HUES48 (cell line): ENCODE measurements around the gene FYB2.

Source experiments
- H3K27ac ChIP-seq: one replicate; pipeline ENCODE4 v1.7.0; 2013; ENCODE audit warnings: low read depth, low read length, inconsistent platforms
- H3K27me3 ChIP-seq: 2 replicates; pipeline ENCODE4 v1.6.1; 2013; ENCODE audit warnings: mild to moderate bottlenecking, low read length; ENCODE audit not compliant: control insufficient read depth, insufficient read depth
- H3K36me3 ChIP-seq: 2 replicates; pipeline ENCODE4 v1.6.1; 2013; ENCODE audit warnings: low read length; ENCODE audit not compliant: control insufficient read depth, insufficient read depth
- H3K4me1 ChIP-seq: 2 replicates; pipeline ENCODE4 v1.6.1; 2013; ENCODE audit warnings: mild to moderate bottlenecking, low read length; ENCODE audit not compliant: control insufficient read depth, insufficient read depth
- H3K4me3 ChIP-seq: 2 replicates; pipeline ENCODE4 v1.5.1; 2013; ENCODE audit warnings: mild to moderate bottlenecking, low read depth, low read length
- H3K9ac ChIP-seq: 2 replicates; pipeline ENCODE4 v1.6.1; 2013; ENCODE audit warnings: mild to moderate bottlenecking, low read depth, low read length, moderate library complexity
- H3K9me3 ChIP-seq: 2 replicates; pipeline ENCODE4 v1.6.1; 2013; ENCODE audit warnings: low read length; ENCODE audit not compliant: control insufficient read depth, insufficient read depth

The FYB2 gene

DNA sequence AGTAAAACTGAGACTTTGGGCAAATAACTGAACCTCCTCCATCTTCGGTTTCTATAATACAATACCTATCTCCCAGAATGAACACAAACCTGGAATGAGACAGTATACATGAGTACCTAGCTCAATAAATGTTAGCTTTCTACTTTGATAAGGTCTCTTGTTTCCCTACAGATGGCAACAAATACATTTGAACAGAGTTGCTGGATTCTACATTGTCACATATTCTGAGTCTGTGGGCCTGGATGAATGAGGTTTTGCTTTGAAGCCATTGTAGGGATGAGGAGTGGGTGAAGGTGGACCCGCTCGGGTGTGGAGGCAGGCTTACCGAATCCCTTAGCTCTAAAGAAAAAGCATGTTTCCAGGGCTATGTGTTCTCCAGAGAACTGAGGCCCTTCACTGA is 13.9 kb upstream of the FYB2 start:
- Histone ChIP-seq H3K27me3 (no peaks in the 10 kb centered on the region), H3K9ac (no peak overlapping the region), H3K27ac (no peak overlapping the region), H3K36me3 (no peaks in the 10 kb centered on the region), H3K4me3 (no peak overlapping the region), H3K9me3 (no peaks in the 10 kb centered on the region), H3K4me1 (no peaks in the 10 kb centered on the region)

DNA sequence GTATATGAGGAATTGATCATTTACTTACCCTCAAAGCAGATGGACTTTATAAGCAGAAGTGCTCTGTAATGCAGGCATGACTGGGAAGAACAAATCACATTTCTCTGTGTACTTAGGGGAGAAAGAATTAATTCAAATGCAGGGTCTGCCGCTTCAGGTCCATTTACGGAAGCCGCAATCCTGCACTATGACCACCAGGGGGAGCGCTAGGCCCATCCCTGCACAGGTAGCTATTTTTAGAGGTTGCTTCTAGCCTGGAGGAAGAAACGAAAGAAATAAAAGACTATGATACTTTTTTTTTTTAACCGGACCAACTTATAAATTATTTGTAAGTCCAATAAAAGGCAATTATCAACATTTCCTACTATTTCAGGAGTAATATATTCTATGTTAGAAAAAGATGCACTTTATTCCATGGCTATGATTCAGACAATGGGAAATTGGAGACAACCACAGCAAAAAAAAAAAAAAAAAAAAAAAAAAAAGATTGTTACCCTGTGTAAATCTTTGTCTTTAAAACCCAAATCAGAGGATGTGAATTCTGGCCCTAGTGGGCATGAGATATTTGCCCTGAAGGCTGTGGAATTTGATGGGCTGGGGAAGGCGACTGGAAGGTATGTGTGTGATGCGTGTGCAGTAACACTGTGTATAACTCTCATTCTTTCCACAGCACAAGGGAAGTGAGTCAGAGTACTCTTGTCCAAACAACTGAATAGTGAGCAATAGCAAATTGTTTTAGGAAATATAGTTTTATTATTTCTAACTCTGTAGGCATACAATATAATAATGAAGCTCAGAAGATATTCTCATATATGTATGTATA is 12.9 kb upstream of the FYB2 start:
- Histone ChIP-seq H3K36me3 (no peaks in the 10 kb centered on the region), H3K27me3 (no peaks in the 10 kb centered on the region), H3K4me1 (no peaks in the 10 kb centered on the region), H3K27ac (no peak overlapping the region), H3K4me3 (no peak overlapping the region), H3K9ac (no peak overlapping the region), H3K9me3 (no peaks in the 10 kb centered on the region)

DNA sequence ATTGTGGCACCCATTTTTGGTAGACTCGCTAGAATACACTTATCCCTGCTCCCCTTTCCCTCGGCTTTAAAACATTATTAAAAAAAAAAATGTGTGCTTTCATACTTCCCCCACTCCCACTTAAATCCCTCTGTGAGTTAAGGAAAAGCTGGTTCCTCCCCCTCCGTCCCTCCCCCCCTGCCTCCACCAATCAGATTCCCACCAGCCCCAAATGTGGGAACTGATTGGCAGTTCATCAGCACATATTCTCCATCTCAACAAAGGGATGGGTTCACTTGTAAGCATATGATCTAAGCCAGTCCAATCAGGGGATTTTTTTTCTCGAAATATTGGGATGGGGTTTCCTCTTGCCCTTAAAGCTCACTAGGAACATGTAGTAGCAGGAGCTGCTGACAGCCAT is 10.8 kb upstream of the FYB2 start:
- Histone ChIP-seq H3K9ac (no peak overlapping the region), H3K27ac (no peak overlapping the region), H3K9me3 (no peaks in the 10 kb centered on the region), H3K27me3 (no peaks in the 10 kb centered on the region), H3K36me3 (no peaks in the 10 kb centered on the region), H3K4me1 (no peaks in the 10 kb centered on the region), H3K4me3 (no peak overlapping the region)

DNA sequence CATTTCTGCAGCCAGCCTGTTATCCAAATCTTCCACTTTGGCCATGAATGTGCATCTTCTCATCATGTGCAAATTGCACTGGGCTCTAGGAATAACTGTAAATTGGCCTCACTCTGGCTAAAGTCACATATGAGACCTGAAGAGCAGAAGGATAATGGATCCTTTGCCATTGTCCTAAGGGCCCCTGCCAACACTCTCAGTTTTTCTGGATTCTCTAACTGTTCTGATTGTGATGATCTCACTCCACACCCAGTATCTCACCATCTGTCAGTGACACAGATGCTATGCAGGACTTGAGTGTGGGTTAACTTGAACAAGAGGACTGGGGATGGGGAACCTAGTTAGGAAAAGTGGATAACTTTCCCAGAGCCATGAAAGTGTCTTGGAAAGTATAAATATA is 8.5 kb upstream of the FYB2 start:
- no peaks in the 10 kb centered on the region for H3K9me3 ChIP-seq
- no peaks in the 10 kb centered on the region for H3K4me1 ChIP-seq
- no peak overlapping the region for H3K27ac ChIP-seq
- H3K27me3 ChIP-seq = no peaks in the 10 kb centered on the region
- H3K36me3 ChIP-seq = no peaks in the 10 kb centered on the region
- no peak overlapping the region for H3K4me3 ChIP-seq
- H3K9ac ChIP-seq = no peak overlapping the region

DNA sequence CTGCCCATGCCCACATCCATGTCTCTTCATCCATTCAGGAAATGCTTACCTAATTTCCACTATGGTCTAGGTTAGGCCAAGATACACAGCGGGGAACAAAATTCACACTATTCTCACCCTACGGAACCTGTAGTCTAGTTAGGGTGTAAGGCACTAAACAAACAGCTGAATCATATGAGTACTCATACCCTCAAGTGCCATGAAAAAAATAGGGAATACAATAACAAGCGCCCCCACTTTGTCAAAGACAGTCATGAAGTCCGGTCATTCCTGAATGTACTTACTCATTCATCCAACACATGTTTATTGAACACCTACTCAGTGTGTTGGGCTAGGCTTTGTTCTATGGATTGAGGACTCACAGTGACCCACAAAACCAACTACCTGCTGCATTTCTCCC is 6.2 kb upstream of the FYB2 start:
- Histone ChIP-seq H3K4me1 (peaks cover 5% of the 10 kb centered on the region), H3K27me3 (no peaks in the 10 kb centered on the region), H3K36me3 (no peaks in the 10 kb centered on the region), H3K9ac (no peak overlapping the region), H3K4me3 (no peak overlapping the region), H3K27ac (no peak overlapping the region), H3K9me3 (no peaks in the 10 kb centered on the region)

DNA sequence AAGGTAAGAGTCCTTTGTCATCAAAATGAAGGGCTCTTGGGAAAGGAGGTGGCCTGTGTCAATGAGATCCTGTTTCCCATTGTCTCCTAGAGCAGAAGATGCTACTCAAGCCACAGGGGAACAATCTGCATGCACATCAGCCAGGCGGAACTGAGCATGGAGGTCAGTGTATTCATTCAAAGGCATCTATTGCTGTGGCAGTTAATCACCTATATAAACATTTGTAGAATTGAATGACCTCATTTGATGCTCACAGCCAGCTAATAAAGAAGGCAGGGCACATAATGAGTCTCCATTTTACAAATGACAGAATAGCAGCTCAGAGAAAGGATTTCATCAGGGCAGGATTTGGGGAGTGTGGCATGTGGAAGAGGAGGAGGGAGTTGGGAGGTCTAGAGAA is 5.7 kb upstream of the FYB2 start:
- no peak overlapping the region for H3K27ac ChIP-seq
- no peak overlapping the region for H3K4me3 ChIP-seq
- H3K36me3 ChIP-seq = no peaks in the 10 kb centered on the region
- H3K27me3 ChIP-seq = no peaks in the 10 kb centered on the region
- H3K9ac ChIP-seq = no peak overlapping the region
- peaks cover 9% of the 10 kb centered on the region for H3K4me1 ChIP-seq
- no peaks in the 10 kb centered on the region for H3K9me3 ChIP-seq

DNA sequence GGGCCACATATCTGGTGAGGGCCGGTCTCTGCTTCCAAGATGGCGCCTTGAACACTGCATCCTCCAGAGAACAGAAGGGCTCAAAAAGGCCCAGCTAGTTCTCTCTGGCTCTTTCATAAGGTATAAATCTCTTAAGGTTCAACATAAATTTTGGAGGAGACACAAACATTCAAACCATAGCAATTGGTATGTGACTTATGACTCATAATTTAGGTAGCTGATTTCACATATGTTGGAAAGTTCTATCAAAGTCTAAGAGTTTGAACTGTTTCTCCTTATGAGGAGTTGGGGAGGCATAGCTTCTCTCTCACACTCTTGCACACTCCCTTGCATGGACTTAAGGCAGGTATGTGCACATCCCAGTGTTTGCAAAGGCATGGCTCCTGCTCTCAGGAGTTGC is 5.1 kb upstream of the FYB2 start:
- Histone ChIP-seq H3K4me3 (no peak overlapping the region), H3K27ac (no peak overlapping the region), H3K4me1 (peaks cover 14% of the 10 kb centered on the region), H3K27me3 (no peaks in the 10 kb centered on the region), H3K9ac (no peak overlapping the region), H3K36me3 (no peaks in the 10 kb centered on the region), H3K9me3 (no peaks in the 10 kb centered on the region)

DNA sequence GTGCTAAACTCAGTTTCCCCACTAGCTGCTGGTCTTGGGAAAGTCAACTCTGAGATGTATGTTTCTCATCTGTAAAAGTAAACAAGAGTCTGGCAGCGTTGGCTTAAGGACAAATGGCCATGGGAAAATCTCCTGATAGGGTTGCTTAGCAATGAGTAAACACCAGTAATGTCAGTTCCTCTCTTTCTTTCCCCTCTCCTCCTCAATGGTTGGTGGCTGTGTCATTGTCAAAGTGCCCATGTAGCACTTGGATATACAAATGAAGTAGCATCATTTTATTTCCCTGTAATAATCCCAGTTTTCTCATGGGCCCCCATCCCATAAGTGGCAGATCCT is 2.2 kb upstream of the FYB2 start:
- peaks cover 24% of the 10 kb centered on the region for H3K4me1 ChIP-seq
- H3K9ac ChIP-seq = no peak overlapping the region
- peak overlapping the region; percentile 50 for H3K27ac ChIP-seq
- no peaks in the 10 kb centered on the region for H3K36me3 ChIP-seq
- no peaks in the 10 kb centered on the region for H3K27me3 ChIP-seq
- H3K9me3 ChIP-seq = no peaks in the 10 kb centered on the region
- no peak overlapping the region for H3K4me3 ChIP-seq

DNA sequence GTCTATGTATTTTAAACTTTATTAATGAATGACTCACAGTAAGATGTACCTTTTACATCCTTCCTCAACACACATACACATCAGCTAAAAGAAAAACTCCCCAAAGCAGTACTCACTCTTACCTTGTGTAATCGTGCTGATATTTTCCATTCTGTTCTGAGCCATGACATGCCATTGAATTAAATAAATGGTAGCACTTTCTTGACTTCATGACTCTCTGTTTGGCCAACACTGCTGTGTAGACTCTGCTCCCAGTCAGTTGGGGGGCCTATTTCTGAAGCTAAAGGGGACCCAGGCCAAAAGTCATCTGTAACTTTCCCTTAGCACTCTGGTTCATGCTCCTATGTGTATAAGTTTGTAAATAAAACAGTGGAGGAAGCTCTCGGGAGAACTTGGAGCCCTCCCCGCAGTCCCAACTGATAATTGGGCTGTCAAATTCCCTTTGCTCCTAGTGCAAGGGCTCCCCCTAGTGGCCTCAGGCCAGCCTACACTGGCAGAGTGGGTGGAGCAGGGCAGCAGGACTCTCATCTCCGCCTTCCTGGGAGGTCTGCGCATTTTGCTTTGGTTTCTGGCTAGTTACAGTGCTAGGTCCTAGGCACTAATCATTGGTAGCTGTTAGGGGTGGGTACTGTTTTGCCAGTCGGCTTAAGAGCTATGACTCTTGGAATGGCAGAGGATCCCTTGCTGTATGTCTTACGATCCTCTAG is 1.7 kb upstream of the FYB2 start:
- H3K27me3 ChIP-seq = no peaks in the 10 kb centered on the region
- H3K27ac ChIP-seq = peak overlapping the region; percentile 50
- no peak overlapping the region for H3K9ac ChIP-seq
- H3K9me3 ChIP-seq = no peaks in the 10 kb centered on the region
- no peaks in the 10 kb centered on the region for H3K36me3 ChIP-seq
- no peak overlapping the region for H3K4me3 ChIP-seq
- peaks cover 24% of the 10 kb centered on the region for H3K4me1 ChIP-seq

DNA sequence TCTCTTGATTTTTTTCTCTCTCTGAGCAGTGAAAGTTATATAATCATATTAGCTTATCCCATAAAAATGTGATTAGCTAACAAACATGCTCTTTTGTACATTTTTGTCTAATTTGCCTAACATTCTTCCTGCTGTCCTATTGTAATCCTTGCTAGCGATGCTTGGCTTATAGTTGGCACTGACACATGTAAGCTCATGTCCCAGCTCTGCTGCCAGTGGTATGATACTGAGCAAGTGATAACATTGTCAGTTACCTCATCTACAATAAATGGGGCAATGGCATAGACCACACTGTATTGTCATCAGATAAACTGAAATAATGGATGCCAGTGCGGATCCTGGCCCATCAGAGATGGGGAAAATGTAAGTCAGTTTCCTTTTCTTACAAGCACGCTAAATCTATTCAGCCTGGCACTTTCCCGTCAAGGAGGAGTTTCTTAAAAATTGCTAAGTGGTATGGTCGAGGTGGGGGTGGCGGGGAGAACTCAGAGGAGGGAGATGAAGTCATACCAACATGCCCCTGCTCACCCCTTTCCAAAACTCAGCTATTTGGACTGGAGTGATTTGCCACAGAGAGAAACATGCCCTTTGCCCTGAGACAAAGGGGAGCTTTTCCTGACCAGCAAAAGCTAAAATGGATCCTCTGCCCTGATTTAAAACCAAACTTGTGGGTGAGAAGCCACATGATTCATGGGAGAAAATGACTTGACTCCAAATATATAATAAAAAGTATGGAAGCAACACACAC is 1.3 kb downstream of the FYB2 start:
- Histone ChIP-seq H3K9me3 (no peaks in the 10 kb centered on the region), H3K27me3 (no peaks in the 10 kb centered on the region), H3K9ac (no peak overlapping the region), H3K4me3 (no peak overlapping the region), H3K36me3 (no peaks in the 10 kb centered on the region), H3K27ac (no peak overlapping the region), H3K4me1 (peaks cover 24% of the 10 kb centered on the region)

DNA sequence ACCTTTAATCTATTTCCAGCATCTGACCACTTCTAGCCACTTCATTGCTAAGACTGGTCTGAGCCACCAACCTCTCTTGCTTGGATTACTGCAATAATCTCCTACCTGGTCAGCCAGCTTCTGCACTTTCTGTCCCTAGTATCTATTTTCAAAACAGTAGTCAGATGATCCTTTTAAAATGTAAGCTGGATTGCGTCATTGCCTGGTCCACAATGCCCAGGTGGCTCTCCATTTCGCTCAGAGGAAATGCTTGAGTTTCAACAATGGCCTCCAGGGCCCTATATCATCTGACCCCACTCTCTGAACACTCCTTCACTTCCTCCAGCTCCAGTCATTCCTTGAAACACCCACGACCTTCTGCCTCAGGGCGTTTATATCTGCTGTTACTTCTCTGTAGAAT is 2.3 kb downstream of the FYB2 start:
- H3K4me3 ChIP-seq = no peak overlapping the region
- H3K9me3 ChIP-seq = no peaks in the 10 kb centered on the region
- peaks cover 24% of the 10 kb centered on the region for H3K4me1 ChIP-seq
- no peak overlapping the region for H3K9ac ChIP-seq
- no peaks in the 10 kb centered on the region for H3K27me3 ChIP-seq
- no peaks in the 10 kb centered on the region for H3K36me3 ChIP-seq
- no peak overlapping the region for H3K27ac ChIP-seq
